ENCODE results near the gene DCC.

DCC gene

GRCh38 chr18:52607985-52608384 lies 268.0 kb downstream of the DCC start:
- no peak for DNase-seq

DNA sequence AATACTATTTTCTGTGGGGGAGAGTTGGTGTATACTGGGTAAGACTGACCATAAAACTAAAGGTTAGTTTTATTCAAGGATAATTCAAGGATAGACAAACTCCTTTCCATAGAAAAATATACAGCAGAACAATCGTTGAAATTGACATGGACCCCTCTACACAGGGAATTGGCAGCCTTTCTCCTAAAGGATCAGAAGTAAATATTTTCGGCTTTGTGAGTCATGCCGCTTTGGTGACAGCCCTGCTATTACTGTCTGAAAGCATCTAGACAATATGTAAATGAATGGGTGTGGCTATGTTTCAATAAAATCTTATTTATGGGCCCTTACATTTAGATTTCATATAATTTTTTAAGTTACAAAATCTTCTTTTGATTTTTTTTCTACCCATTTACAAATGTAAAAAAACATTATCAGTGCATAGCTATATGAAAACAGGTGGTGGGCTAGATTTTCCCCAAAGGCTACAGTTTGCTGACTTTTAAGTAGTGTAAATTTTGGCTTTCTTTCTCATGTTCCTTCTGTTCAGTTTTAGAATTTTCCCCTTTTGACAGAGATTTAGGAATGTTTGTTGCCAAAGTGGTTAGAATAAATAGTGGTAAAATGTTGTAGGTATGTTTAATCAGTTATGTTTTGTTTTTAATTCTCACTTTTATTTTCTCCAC lies 270.6 kb downstream of the DCC start:
- DNase-seq: no peak

GRCh38 chr18:52612406-52612805 lies 272.4 kb downstream of the DCC start:
- no peak for DNase-seq

GRCh38 chr18:52615321-52615720 lies 275.3 kb downstream of the DCC start:
- DNase-seq: no peak

DNA sequence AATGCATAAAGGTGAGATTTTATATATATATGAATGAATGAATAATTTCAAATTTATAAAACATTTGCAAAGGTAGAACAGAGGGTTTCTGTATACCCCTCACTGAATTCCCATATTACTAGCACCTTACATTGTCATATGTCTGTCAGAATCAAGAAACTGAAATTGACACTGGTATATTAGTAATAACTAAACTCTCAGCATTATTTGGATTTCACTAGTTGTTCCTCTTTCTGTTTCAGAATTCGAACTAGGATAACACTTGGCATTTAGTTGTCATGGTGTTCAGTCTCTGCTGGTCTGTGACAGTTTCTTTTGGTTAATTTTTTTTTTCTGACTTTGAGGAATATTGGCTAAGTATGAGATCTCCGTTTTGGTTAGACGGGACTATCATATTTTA lies 275.9 kb downstream of the DCC start:
- DNase-seq: no peak

- DNase-seq: no peak
Observed at GRCh38 chr18:52617931-52618330, 277.9 kb downstream of the DCC start.

DNA sequence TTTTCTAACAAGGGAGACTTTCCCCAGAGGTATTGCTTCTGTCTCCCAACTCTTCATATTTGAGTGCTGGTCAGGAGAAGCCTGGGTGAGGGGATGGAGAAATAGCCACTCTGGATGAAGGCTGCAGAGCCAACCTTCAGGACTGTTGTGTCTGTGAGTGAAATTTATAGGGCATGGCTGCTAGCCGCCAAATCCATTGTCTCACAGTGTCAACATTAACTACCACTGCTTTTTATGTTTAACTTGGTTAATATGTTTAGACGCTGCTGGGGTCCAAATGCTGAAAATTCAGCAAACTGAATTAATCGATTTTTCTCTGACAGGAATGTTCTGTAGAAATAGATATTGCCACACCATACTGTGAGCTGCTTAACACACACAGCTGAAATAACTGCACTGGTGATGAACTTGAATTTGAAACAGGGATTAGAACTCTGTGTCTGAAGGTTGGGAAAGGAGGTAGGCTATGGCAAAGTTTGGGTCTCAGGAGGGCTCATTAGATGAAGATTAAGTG lies 281.0 kb downstream of the DCC start:
- DNase-seq: no peak

DNA sequence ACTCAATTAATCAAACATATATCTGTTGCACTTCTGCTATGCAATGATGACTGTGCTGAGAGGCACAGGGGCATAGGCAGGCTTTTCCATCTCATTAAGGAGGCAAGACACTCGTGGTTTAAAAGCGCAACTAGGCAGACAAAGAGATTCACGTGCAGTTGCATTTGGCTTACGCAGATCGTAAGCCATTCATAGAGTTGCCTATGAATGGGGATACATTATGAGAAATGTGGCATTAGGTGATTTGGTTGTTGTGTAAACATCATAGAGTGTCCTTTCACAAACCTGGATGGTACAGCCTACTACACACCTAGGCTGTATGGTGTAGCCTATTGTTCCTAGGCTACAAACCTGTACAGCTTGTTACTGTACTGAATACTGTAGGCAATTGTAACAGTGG lies 284.7 kb downstream of the DCC start:
- no peak for DNase-seq

DNA sequence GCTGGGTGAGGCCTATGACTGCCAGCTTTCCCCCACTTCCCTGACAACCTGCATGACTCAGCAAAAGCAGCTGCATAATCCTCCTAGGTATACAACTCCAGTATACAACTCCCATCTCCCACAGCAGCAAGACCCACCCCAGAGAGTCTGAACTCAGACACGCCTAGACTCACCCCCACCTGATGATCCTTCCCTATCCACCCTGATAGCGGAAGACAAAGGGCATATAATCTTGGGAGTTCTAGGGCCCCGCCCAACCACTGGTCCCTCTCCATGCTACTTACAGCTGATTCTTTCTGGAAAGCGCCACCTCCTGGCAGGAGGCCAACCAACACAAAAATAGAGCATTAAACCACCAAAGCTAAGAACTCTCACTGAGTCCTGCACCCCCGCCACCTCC lies 296.5 kb downstream of the DCC start:
- DNase-seq: no peak

GRCh38 chr18:52648201-52648600 lies 308.2 kb downstream of the DCC start:
- no peak for DNase-seq

DNA sequence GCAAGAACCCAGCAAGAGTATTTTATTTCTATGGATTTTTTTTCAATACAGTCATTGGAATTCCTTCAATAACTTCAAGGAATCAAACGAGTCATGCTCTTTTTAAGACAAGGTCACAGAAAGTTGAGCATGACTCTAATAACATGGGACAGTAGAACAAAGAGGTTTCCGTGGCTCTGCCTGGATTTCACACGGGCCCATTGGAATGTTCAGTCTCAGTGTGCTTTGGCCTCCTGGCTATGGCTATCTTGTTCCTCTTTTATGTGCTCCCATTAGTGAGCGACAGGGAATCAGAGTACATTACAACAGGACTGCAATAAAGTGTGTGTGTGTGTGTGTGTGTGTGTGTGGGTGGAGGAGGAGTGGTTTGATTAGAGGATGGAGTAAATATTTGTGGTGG lies 312.4 kb downstream of the DCC start:
- DNase-seq: no peak

DNA sequence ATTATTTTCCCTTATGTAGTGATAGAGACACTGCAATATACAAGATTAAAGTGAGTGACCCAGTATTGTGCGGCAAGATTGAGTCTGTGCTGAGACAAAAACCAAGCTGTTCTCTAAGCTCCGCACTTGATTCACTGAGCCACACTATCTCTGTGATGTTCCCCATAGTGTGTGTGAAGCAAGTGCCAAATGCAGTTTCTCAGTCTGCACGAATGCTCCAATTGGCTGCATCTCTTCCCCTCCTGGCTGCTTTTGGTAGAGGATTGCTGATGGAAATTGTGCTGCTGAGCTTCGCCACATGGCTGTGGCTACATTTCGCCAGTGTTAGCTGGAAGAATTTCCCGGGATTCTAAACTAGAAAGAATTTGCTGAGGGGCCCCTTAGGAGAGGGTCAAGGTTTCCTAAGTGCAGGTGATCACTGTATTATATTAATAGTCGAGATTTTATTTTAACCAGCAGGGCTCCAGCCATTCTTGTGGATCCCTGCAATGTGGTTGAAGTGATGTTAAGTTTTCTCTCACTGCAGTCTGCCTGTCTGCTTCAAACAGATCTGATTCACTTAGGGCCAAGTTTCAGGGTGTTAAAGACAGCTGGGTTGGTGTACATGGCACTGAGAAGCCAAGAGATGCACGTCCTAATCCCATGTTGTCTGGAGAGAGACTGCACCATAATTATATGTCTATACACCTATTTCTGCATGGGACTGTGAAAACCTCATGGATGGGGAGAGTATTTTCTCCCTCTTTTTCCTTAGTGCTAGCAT lies 317.2 kb downstream of the DCC start:
- DNase-seq: no peak

DNA sequence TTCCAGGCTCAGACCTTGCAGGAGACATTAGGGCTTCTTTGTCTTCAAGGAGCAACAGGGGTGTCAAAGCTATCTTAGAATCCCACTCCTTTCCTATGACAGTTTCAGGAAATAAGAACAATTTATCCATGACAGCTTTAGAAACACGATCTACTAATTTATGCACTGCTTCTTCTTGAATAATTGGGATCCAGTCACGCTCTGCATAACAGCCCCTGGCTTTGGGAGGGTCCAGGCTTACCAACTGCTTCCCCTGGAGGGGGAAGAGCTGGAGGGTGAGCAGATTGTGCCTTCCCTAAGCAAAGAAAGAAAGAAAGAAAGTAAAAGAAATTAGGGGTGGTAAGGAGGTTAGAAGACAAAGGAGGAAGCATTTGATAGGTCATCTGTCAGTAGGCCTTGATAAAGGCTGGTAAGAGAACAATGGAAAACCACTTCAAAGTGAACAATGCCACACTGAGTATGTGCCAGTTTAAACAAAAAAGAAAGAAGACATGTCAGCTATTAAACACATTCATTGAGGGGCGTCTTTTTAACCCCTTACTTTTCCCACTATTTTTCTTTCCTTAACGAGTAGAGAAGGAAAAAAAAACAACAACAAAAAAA lies 327.6 kb downstream of the DCC start:
- no peak for DNase-seq

DNA sequence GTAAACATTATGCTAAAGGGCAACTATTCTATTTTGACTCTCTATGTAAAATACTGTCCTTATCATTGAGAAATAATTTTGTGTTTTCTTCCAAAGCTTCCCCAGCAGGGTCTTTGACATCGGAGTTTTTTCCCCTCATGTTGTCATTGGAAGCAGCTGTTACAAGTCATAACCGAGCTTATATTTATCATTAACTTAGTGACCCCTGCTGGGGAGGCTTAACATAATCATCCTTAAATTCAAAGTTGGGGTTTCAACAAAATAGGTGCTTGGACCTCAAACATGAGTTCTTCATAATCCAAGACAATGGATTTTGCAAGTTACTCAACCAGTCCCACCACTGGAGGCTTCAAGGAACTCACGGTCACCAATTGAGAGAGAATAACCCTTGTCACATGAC lies 330.9 kb downstream of the DCC start:
- DNase-seq: no peak

DNA sequence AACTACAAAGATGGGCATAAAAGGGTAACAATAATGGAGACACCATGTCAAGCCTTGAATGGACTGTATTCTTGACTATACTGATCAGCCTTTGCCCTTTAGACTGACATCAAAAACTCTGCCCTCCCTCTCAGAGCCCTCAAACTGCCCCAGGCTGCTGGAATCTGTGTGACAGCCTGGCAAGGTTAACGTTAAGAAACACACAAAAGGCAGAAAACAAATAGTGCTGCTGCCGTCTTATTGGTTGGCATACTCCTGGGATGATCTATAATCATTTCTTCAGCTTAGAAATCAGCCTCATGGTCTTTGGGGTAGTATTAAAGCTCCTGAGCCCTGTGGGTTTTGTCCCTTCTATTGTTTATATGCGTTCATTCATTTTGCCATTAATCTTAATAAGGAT lies 338.0 kb downstream of the DCC start:
- no peak for DNase-seq

DNA sequence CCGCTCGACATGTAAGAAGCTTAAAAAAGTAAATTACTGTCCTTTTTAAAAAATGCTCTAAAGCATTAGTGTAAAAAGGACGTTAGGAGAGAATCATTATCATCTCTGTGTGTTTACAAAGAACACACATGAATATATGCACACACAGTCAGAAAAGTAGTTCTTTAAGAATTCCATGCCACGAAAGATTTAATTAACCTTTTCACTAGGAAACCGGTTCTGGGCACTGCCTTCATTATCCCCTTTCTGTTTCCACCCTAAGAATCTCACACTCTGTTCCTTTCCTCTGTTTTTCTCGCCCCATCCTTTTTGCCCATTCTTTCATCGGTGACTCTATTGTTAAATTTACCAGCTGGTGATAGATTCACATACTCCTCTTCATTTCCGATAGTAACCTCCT lies 338.6 kb downstream of the DCC start:
- no peak for DNase-seq

DNA sequence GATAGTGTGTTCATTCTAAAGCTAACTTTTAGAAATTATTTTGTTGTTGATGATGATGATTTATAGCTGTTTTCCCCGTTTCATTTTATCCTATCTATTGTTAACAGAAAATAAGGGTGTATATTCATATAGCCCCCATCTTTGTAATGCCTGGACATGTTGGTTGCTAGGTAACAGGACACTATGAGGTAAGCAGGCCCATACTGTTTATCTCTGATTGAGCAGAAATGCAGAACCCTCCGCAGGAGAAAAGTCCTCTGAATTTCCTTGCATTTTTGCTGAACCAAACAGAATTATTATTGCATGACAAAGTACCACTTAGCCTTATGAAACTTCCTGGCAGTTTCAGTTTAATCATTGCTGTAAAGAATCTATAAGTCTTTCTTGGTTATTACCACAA lies 339.4 kb downstream of the DCC start:
- DNase-seq: no peak

DNA sequence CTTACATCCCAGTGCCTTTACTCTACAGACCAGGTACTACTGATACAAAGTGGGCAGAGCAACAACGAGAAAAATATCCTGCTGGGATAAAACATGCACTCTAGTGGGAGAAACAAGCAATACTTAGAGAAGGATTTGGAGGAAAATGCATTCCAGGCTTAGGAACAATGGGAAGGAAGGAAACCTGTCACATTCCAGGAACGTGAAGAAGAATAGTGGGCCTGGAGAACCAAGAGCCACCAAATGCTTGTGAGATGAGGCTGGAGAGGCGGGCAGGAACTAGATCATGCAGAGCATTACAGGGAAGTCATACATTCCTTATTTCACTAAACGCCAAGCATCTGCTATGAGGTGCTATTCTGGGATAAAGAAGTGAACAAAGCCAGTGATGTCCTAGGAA lies 342.3 kb downstream of the DCC start:
- DNase-seq: no peak

DNA sequence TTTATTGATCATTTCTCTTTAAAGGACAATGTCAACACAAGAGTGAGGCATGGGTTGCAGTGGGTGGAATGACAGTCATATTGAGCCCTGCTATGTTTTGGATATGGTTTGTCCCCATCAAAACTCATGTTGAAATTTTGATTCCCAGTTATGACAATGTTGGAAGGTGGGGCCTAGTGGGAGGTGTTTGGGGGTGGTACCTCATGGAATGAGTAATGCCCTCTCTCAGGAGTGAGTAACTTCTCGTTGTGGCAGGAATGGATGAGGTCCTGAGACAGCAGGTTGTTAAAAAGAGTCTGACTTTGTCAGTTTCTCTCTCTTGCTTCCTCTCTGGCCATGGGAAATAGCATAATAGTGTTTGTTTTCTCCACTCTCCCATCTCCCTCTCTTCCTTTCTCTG lies 345.3 kb downstream of the DCC start:
- no peak for DNase-seq

DNA sequence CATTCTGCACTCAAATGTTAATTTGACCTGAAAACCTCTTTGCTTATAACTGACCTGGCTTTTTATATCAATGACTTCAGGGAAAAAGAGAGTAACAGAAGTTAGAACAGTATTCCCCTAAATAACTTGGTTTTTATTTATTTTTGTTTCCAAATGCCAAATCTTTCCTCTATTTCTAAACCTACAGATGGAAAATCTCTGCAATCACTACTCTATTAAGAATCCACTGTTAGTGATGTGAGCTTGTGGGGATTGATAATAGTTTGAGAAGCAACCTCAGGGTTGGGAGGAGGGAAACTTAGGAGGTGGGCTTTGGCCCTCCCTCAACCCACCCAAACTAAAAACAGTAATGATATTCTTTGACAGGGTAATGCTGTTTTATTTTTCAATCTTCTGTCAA lies 351.8 kb downstream of the DCC start:
- DNase-seq: no peak

DNA sequence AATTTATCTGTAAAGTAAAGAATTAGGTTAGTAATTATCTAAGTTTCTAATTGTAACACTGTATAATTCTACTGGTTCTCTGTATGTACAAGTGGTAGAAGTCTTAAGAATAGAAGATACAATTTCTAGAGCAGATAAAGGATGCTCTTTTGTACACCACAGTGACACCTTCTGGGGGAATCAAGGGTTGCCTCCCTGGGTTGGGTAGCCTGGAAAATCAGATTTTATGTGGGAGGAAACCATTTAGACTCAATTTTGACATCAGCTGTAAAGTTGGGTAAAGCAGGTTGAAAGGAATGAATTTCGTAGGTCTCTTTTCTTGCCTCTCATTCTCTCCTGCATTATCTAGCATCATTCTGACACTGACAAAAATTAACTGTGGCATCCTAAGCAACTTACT lies 354.8 kb downstream of the DCC start:
- no peak for DNase-seq

- no peak for DNase-seq
Observed at GRCh38 chr18:52700116-52700515, 360.1 kb downstream of the DCC start.

DNA sequence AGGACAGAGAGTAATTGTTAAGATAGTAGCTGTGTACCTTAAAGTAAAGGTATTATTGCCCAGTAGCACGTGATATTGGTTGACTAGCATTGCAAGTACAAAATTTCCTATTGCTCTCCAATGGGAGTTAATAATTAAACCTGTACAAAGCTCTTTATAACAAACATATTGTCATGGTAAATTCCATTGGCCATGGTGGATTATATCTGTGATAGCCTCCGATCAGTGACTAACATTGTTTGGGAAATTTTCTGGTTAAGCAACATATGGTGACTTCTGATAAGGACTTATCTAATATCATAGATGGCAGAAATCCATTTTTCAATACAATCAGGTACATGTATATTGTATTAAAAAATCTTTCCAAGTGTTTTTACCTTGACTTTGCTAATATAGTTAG lies 360.8 kb downstream of the DCC start:
- DNase-seq: no peak

GRCh38 chr18:52701219-52701935 lies 361.4 kb downstream of the DCC start:
- DNase-seq: no peak

Data from CD4-positive, alpha-beta T cell treated with Interleukin-4 for 1 hour (primary cell).